ENCODE measurements around the gene ODF2L.

Gene ODF2L, protein sequence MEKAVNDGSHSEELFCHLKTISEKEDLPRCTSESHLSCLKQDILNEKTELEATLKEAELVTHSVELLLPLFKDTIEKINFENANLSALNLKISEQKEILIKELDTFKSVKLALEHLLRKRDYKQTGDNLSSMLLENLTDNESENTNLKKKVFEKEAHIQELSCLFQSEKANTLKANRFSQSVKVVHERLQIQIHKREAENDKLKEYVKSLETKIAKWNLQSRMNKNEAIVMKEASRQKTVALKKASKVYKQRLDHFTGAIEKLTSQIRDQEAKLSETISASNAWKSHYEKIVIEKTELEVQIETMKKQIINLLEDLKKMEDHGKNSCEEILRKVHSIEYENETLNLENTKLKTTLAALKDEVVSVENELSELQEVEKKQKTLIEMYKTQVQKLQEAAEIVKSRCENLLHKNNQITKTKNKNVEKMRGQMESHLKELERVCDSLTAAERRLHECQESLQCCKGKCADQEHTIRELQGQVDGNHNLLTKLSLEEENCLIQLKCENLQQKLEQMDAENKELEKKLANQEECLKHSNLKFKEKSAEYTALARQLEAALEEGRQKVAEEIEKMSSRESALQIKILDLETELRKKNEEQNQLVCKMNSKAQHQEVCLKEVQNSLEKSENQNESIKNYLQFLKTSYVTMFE

DNA sequence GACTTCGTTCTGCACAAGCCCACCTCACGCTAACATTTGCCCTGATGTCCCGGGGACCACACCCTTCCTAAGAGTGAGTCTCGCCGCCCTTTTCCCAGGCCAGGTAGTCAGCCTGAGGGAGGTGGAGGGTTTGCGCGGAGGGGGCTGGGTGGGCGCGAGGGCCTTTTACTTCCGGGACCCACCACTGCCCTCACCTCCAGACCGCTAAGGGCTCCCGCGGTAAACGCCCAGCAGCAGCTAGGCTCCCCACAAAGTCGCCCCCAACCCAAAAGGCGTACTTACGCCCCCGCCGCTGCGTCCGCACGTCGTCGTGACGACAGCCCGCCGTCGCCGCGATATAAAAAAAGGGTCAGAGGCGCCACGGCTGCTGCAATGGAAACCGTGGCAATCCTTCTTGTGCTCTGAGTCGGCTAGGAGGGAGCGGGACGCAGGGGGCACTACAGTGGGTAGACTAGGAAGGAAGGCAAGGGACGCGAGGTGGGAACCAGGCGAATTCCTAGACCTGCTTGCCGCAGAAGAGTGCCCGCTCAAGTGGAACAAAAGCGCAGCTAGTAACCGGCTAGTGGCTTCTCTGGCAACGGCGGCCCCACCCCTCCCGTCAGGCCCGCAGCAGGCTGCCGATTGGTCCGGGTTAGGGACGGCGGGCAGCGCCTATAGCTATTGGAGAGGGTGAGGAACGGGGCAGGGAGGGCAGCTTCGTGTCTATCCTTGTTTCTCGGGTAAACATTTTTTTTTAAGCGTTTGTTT is at the start of gene ODF2L:
ODF2L (minus strand) TSS at position 573 of the 747 bp plus-strand sequence. CDS start 9,296 bp downstream, outside the sequence.
- Histone ChIP-seq H3K9me3 (ENCODE audit: control insufficient read depth, insufficient read depth, low read length) (no peaks in the 10 kb centered on the region), H3K36me3 (ENCODE audit: control insufficient read depth, insufficient read depth, low read length) (no peaks in the 10 kb centered on the region), H3K27me3 (ENCODE audit: control insufficient read depth, insufficient read depth, low read length) (no peaks in the 10 kb centered on the region), H3K4me3 (ENCODE audit: low read length) (peak within 1 kb of the TSS; percentile 78; the same call in 1 of the 2 replicates), H3K4me1 (ENCODE audit: control insufficient read depth, insufficient read depth, low read length) (peaks cover 1% of the 10 kb centered on the region; the same call in 1 of the 2 replicates), H3K27ac (ENCODE audit: low read length) (no peak within 1 kb of the TSS)
- DNase-seq (ENCODE audit: low read depth, low spot score) = peak; percentile 54
- WGBS (ENCODE audit: insufficient coverage, insufficient read length) = no CpG with 5 or more reads among the region's 56 CpGs

- H3K4me3 ChIP-seq (ENCODE audit: low read length) = no peak overlapping the region
- no peaks in the 10 kb centered on the region for H3K4me1 ChIP-seq (ENCODE audit: control insufficient read depth, insufficient read depth, low read length)
- no CpG with 5 or more reads among the region's 1 CpG for WGBS (ENCODE audit: insufficient coverage, insufficient read length)
- no peak overlapping the region for H3K27ac ChIP-seq (ENCODE audit: low read length)
- no peaks in the 10 kb centered on the region for H3K27me3 ChIP-seq (ENCODE audit: control insufficient read depth, insufficient read depth, low read length)
- no peak for DNase-seq (ENCODE audit: low read depth, low spot score)
- no peaks in the 10 kb centered on the region for H3K9me3 ChIP-seq (ENCODE audit: control insufficient read depth, insufficient read depth, low read length)
- no peaks in the 10 kb centered on the region for H3K36me3 ChIP-seq (ENCODE audit: control insufficient read depth, insufficient read depth, low read length)
Measured at GRCh38 chr1:86445919-86446318, 49.8 kb upstream of the ODF2L start.

GRCh38 chr1:86441997-86442396 is 45.9 kb upstream of the ODF2L start:
- Histone ChIP-seq H3K36me3 (ENCODE audit: control insufficient read depth, insufficient read depth, low read length) (no peaks in the 10 kb centered on the region), H3K27ac (ENCODE audit: low read length) (no peak overlapping the region), H3K9me3 (ENCODE audit: control insufficient read depth, insufficient read depth, low read length) (no peaks in the 10 kb centered on the region), H3K27me3 (ENCODE audit: control insufficient read depth, insufficient read depth, low read length) (no peaks in the 10 kb centered on the region), H3K4me3 (ENCODE audit: low read length) (no peak overlapping the region), H3K4me1 (ENCODE audit: control insufficient read depth, insufficient read depth, low read length) (no peaks in the 10 kb centered on the region)
- WGBS (ENCODE audit: insufficient coverage, insufficient read length) = no CpG with 5 or more reads among the region's 1 CpG
- no peak for DNase-seq (ENCODE audit: low read depth, low spot score)

- no peak for DNase-seq (ENCODE audit: low read depth, low spot score)
- H3K9me3 ChIP-seq (ENCODE audit: control insufficient read depth, insufficient read depth, low read length) = no peaks in the 10 kb centered on the region
- H3K4me3 ChIP-seq (ENCODE audit: low read length) = no peak overlapping the region
- no peaks in the 10 kb centered on the region for H3K27me3 ChIP-seq (ENCODE audit: control insufficient read depth, insufficient read depth, low read length)
- H3K36me3 ChIP-seq (ENCODE audit: control insufficient read depth, insufficient read depth, low read length) = no peaks in the 10 kb centered on the region
- no peak overlapping the region for H3K27ac ChIP-seq (ENCODE audit: low read length)
- WGBS (ENCODE audit: insufficient coverage, insufficient read length) = no CpG with 5 or more reads among the region's 2 CpGs
- H3K4me1 ChIP-seq (ENCODE audit: control insufficient read depth, insufficient read depth, low read length) = no peaks in the 10 kb centered on the region
Measured at GRCh38 chr1:86441581-86441980, 45.5 kb upstream of the ODF2L start.

GRCh38 chr1:86436041-86436440 is 39.9 kb upstream of the ODF2L start:
- Histone ChIP-seq H3K27me3 (ENCODE audit: control insufficient read depth, insufficient read depth, low read length) (no peaks in the 10 kb centered on the region), H3K27ac (ENCODE audit: low read length) (no peak overlapping the region), H3K4me3 (ENCODE audit: low read length) (no peak overlapping the region), H3K4me1 (ENCODE audit: control insufficient read depth, insufficient read depth, low read length) (no peaks in the 10 kb centered on the region), H3K36me3 (ENCODE audit: control insufficient read depth, insufficient read depth, low read length) (no peaks in the 10 kb centered on the region), H3K9me3 (ENCODE audit: control insufficient read depth, insufficient read depth, low read length) (no peaks in the 10 kb centered on the region)
- no peak for DNase-seq (ENCODE audit: low read depth, low spot score)
- no CpG with 5 or more reads among the region's 2 CpGs for WGBS (ENCODE audit: insufficient coverage, insufficient read length)

- Histone ChIP-seq H3K4me3 (ENCODE audit: low read length) (no peak overlapping the region), H3K27ac (ENCODE audit: low read length) (no peak overlapping the region), H3K9me3 (ENCODE audit: control insufficient read depth, insufficient read depth, low read length) (no peaks in the 10 kb centered on the region), H3K27me3 (ENCODE audit: control insufficient read depth, insufficient read depth, low read length) (no peaks in the 10 kb centered on the region), H3K4me1 (ENCODE audit: control insufficient read depth, insufficient read depth, low read length) (no peaks in the 10 kb centered on the region), H3K36me3 (ENCODE audit: control insufficient read depth, insufficient read depth, low read length) (no peaks in the 10 kb centered on the region)
- no CpG with 5 or more reads among the region's 2 CpGs for WGBS (ENCODE audit: insufficient coverage, insufficient read length)
- no peak for DNase-seq (ENCODE audit: low read depth, low spot score)
Measured at GRCh38 chr1:86435327-86435726, 39.2 kb upstream of the ODF2L start.

DNA sequence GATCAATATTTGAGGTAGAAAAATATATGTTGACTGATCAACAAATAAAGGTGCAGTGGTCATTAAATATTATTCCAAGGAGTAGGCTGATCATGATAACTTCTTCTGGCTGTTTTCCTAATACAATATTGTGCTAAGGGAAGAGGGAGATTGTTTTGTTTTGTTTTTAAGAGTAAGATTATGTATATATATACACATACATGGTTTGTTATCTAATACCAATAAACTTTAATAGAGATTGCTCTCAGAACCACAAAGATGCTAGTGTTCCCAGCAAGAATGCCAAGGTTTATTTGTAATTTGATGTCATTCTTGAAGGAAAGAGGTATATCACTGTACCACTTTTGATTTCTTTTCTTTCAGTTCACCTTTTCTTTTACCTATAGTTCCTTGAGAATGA is 37.9 kb upstream of the ODF2L start:
- no peaks in the 10 kb centered on the region for H3K4me1 ChIP-seq (ENCODE audit: control insufficient read depth, insufficient read depth, low read length)
- no peak overlapping the region for H3K4me3 ChIP-seq (ENCODE audit: low read length)
- H3K27me3 ChIP-seq (ENCODE audit: control insufficient read depth, insufficient read depth, low read length) = no peaks in the 10 kb centered on the region
- no peaks in the 10 kb centered on the region for H3K9me3 ChIP-seq (ENCODE audit: control insufficient read depth, insufficient read depth, low read length)
- H3K36me3 ChIP-seq (ENCODE audit: control insufficient read depth, insufficient read depth, low read length) = no peaks in the 10 kb centered on the region
- H3K27ac ChIP-seq (ENCODE audit: low read length) = no peak overlapping the region
- no peak for DNase-seq (ENCODE audit: low read depth, low spot score)

DNA sequence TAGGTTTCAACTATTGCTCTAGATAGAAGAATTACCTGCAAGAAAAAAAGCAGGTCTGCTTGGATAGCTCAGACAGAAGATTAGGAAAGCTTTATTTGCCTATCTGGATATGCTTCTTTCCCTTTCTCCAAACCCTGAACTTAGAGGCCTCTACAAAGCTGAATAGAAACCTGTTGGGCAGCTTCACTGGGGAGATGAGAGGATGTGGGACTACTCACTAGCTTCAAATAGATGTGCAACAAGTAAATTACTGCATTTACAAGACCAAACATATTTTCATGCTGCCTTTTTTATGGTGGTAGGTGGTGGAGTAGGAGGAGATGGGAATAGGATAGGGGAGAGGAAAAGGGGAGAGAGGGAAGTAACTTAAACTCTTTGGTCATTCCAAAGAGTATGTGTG is 34.3 kb upstream of the ODF2L start:
- H3K4me1 ChIP-seq (ENCODE audit: control insufficient read depth, insufficient read depth, low read length) = no peaks in the 10 kb centered on the region
- no peak for DNase-seq (ENCODE audit: low read depth, low spot score)
- H3K4me3 ChIP-seq (ENCODE audit: low read length) = no peak overlapping the region
- H3K36me3 ChIP-seq (ENCODE audit: control insufficient read depth, insufficient read depth, low read length) = no peaks in the 10 kb centered on the region
- H3K9me3 ChIP-seq (ENCODE audit: control insufficient read depth, insufficient read depth, low read length) = no peaks in the 10 kb centered on the region
- no peaks in the 10 kb centered on the region for H3K27me3 ChIP-seq (ENCODE audit: control insufficient read depth, insufficient read depth, low read length)
- H3K27ac ChIP-seq (ENCODE audit: low read length) = no peak overlapping the region

- Histone ChIP-seq H3K4me3 (ENCODE audit: low read length) (no peak overlapping the region), H3K36me3 (ENCODE audit: control insufficient read depth, insufficient read depth, low read length) (no peaks in the 10 kb centered on the region), H3K9me3 (ENCODE audit: control insufficient read depth, insufficient read depth, low read length) (no peaks in the 10 kb centered on the region), H3K27me3 (ENCODE audit: control insufficient read depth, insufficient read depth, low read length) (no peaks in the 10 kb centered on the region), H3K4me1 (ENCODE audit: control insufficient read depth, insufficient read depth, low read length) (no peaks in the 10 kb centered on the region), H3K27ac (ENCODE audit: low read length) (no peak overlapping the region)
- WGBS (ENCODE audit: insufficient coverage, insufficient read length) = no CpG with 5 or more reads among the region's 3 CpGs
- DNase-seq (ENCODE audit: low read depth, low spot score) = no peak
Measured at GRCh38 chr1:86429835-86430234, 33.7 kb upstream of the ODF2L start.

- no CpG with 5 or more reads among the region's 7 CpGs for WGBS (ENCODE audit: insufficient coverage, insufficient read length)
- Histone ChIP-seq H3K27ac (ENCODE audit: low read length) (no peak overlapping the region), H3K4me1 (ENCODE audit: control insufficient read depth, insufficient read depth, low read length) (no peaks in the 10 kb centered on the region), H3K4me3 (ENCODE audit: low read length) (no peak overlapping the region), H3K27me3 (ENCODE audit: control insufficient read depth, insufficient read depth, low read length) (no peaks in the 10 kb centered on the region), H3K36me3 (ENCODE audit: control insufficient read depth, insufficient read depth, low read length) (no peaks in the 10 kb centered on the region), H3K9me3 (ENCODE audit: control insufficient read depth, insufficient read depth, low read length) (no peaks in the 10 kb centered on the region)
- DNase-seq (ENCODE audit: low read depth, low spot score) = no peak
Measured at GRCh38 chr1:86429122-86429725, 33.1 kb upstream of the ODF2L start.

Measured in iPS DF 6.9 (cell line).